Astrocyte of the spinal cord (primary cell): ENCODE data around the gene ST8SIA5.
"Not testable (repeated sequence)": the region's sequence is repeated elsewhere in the genome, so short reads cannot be mapped to it uniquely, and the experiment has no call there.

Source experiments
- DNase-seq: peaks from one replicate; pipeline ENCODE4 v3.0.0; 2011; ENCODE audit warnings: low read depth, low spot score
- H3K4me3 ChIP-seq: 2 replicates; pipeline ENCODE4 v1.5.1; 2011; ENCODE audit warnings: low read depth, mild to moderate bottlenecking, low read length, moderate library complexity
- in situ Hi-C: cut with HindIII; loops from 2 replicates; pipeline ENCODE4 v1.10.0; 2017; ENCODE audit warnings: low sequenced_read_pairs
- TF ChIP-seq, protein P1 (sequence below): IDR thresholded peaks from 2 replicates; pipeline ENCODE4 v1.5.1; 2012; ENCODE audit warnings: low read depth, mild to moderate bottlenecking, low read length, inconsistent platforms

ST8SIA5 gene, protein sequence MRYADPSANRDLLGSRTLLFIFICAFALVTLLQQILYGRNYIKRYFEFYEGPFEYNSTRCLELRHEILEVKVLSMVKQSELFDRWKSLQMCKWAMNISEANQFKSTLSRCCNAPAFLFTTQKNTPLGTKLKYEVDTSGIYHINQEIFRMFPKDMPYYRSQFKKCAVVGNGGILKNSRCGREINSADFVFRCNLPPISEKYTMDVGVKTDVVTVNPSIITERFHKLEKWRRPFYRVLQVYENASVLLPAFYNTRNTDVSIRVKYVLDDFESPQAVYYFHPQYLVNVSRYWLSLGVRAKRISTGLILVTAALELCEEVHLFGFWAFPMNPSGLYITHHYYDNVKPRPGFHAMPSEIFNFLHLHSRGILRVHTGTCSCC

DNA sequence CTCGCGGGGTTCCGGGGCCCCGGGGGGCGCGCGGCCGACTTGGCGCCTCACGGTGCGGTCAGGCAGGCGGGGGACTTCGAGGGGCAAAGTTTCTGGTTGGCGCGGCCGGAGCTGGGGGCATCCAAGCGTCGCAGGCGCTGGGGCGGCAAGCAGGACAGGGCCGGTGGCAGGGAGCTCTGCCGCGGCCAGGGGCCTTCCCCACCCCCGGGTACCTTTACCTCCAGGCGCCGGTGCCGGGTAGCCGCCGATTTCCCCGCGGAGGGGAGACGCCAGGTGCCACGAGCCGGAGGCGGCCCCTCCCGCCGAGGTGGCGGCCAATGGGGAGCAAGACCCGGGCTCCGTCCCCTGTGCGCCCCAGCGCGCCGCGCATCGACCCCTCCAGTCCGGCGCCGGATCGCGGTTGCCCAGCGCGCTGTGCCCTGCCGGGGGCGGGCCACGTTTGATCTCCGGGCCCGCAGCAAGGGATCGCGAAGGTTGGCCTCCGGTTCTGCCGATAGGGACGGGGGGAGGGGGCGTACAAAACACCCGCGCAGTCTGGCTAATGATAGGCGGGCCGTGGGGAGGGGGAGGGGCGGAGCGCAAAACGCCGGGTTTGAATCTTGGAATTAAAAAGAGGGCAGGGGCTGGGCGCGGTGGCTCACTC lies at the start of gene ST8SIA5:
ST8SIA5 (minus strand) TSS at position 495 of the 643 bp plus-strand sequence. CDS start 545 bp downstream, outside the sequence.
- TF ChIP-seq, protein P1, sequence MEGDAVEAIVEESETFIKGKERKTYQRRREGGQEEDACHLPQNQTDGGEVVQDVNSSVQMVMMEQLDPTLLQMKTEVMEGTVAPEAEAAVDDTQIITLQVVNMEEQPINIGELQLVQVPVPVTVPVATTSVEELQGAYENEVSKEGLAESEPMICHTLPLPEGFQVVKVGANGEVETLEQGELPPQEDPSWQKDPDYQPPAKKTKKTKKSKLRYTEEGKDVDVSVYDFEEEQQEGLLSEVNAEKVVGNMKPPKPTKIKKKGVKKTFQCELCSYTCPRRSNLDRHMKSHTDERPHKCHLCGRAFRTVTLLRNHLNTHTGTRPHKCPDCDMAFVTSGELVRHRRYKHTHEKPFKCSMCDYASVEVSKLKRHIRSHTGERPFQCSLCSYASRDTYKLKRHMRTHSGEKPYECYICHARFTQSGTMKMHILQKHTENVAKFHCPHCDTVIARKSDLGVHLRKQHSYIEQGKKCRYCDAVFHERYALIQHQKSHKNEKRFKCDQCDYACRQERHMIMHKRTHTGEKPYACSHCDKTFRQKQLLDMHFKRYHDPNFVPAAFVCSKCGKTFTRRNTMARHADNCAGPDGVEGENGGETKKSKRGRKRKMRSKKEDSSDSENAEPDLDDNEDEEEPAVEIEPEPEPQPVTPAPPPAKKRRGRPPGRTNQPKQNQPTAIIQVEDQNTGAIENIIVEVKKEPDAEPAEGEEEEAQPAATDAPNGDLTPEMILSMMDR, result no peak
- H3K4me3 ChIP-seq, result peak within 1 kb of the TSS; percentile 41
- in situ Hi-C loops, result no loop called here
- DNase-seq, result no peak

DNA sequence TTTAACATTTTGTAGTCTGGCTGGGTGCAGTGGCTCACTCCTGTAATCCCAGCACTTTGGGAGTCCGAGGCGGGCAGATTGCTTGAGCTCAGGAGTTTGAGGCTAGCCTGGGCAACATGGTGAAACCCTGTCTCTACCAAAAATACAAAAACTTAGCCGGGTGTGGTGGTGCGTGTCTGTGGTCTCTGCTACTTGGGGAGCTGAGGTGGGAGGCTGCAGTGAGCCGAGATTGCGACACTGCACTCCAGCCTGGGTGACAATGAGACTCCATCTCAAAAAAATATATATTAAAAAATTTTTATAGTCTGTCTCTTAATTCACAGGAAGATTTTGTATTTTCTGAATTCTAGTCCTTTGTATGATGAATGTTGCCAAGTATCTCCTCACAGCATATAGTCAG lies 39.1 kb upstream of the ST8SIA5 start:
- DNase-seq, in situ Hi-C loops, H3K4me3 ChIP-seq: not testable (repeated sequence)

DNA sequence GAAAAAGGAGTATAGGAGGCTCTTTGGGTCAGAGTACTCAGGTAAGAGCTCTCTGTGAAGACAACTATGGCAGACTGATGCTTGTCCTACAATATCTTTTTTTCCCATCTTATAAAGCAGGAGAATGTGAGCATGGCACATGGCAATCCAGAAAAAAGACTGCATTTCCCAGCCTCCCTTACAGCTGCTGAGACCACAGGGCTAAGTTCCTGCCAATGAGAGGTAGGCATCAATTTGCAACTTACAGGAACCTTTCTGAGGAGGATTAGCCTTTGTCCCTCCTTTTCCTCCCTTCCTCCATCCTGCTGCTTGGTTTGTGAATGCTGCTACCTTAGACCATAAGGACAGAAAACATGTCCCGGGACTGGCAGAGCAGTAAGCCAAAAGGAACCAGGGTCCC lies 37.8 kb upstream of the ST8SIA5 start:
- TF ChIP-seq, protein P1, result no peak
- no peak overlapping the region for H3K4me3 ChIP-seq
- DNase-seq, result no peak
- in situ Hi-C loops, result no loop called here

DNA sequence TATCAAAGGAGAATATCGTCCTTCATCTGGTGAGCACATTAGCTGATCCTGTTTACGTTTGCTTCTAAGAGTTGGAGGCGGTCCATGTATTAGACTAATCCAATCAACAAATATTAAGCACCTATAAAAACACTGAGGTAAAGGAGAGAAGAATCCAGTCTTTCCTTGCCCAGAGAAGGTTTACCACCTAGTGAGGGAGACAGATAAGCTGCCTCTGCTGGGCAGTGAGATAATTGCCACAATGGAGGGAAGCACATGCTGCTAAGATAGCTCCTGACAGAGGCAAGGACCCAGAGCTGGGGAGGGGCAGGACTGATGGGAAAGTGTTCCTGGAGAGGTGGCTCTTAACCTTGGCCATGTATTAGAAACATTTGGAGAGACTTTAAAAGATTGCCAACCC lies 36.7 kb upstream of the ST8SIA5 start:
- in situ Hi-C loops, result no loop called here
- H3K4me3 ChIP-seq, result no peak overlapping the region
- no peak for DNase-seq
- TF ChIP-seq, protein P1, result no peak

DNA sequence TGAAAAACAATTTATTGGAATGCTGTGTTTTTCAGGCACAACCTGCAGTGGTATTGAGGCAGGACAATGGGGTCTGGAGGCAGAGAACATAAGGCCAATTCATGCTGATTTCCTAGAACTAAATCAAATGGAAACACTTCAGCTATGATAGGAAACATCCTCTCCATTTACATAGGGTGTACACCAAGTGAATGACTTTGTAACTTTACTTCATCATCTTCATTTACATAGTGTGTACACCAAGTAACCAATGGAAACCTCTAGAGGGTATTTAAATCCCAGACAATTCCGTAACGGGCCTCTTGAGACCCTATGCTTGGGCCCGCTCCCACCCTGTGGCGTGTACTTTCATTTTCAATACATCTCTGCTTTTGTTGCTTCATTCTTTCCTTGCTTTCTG lies 32.2 kb upstream of the ST8SIA5 start:
- H3K4me3 ChIP-seq, result no peak overlapping the region
- DNase-seq, result no peak
- in situ Hi-C loops, result no loop called here
- TF ChIP-seq, protein P1, result no peak

DNA sequence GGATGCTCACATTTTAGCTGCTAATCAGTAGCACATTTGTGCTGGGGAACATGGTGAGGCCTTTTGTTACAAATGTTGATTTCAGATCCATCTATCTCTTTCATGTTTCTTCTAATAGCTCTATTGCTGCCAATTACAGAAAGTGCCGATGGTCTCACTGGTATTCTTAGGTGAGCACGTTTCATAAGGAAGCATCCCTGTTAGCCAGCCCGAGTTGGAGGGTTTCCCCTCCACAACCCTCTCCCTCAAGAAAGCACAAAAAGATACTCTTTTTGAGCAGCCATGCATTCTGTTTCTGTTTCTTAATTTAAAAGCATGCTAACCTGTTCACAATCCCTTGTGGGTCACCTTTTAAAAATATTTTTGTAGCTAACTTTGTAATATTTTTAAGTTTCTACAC lies 30.8 kb upstream of the ST8SIA5 start:
- TF ChIP-seq, protein P1, result no peak
- no peak overlapping the region for H3K4me3 ChIP-seq
- in situ Hi-C loops, result no loop called here
- DNase-seq, result no peak

DNA sequence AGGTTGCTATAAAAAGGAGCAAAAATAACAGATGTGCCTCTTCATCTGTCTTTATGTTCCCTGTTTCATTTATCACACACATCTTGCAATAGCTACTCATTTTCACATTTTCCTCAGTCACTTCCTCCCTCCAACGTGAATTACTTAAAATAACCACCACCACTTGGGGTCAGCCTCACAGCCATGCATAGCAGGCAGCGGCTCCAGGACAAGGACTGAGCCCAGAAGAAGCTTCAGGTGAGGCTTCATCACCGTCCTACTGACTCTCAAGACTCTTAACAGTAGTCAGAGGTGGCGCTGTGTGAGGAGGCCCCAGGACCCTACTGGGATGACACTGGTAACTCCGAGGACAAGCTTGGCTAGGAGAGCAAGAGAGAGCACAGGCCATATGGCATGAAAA lies 15.5 kb upstream of the ST8SIA5 start:
- in situ Hi-C loops, result no loop called here
- DNase-seq, result no peak
- TF ChIP-seq, protein P1, result no peak
- no peak overlapping the region for H3K4me3 ChIP-seq
